CD14-positive monocyte (primary cell): ENCODE data around the gene SAP30L. TPM values are rescaled to one million over a fixed set of nuclear protein-coding genes. Genes with fewer than 3 reads are reported as not detected.

Source experiments
- DNase-seq, 3 donors: peaks; one replicate each; pipeline ENCODE4 v3.0.0-alpha.2; 2011 to 2022
- H2AFZ ChIP-seq: 2 replicates; pipeline ENCODE4 v1.6.0; 2012; ENCODE audit warnings: mild to moderate bottlenecking, low read depth, low read length, inconsistent platforms; ENCODE audit not compliant: insufficient read depth, poor library complexity, severe bottlenecking
- H3K27ac ChIP-seq, 2 donors: 1 replicate in 1 of 2; 2 replicates in 1 of 2; pipeline ENCODE4 v1.5.1; 2012 to 2013; ENCODE audit warnings: low read length in 2 of 2, control low read depth in 1 of 2, inconsistent platforms in 1 of 2, low read depth in 1 of 2, mild to moderate bottlenecking in 1 of 2
- H3K27me3 ChIP-seq, 2 donors: one replicate each; pipeline versions ENCODE4 v1.6.0 to v1.6.1; 2011 to 2013; ENCODE audit warnings: low read length in 2 of 2; ENCODE audit not compliant: control insufficient read depth in 2 of 2, insufficient read depth in 2 of 2
- H3K36me3 ChIP-seq, 2 donors: replicated peaks in 1 of 2; 1 replicate in 1 of 2; 2 replicates in 1 of 2; pipeline versions ENCODE4 v1.5.1 to v1.6.1; 2012 to 2013; ENCODE audit warnings: low read length in 2 of 2, control low read depth in 1 of 2, inconsistent platforms in 1 of 2, mild to moderate bottlenecking in 1 of 2; ENCODE audit not compliant: insufficient read depth in 2 of 2, control insufficient read depth in 1 of 2
- H3K4me1 ChIP-seq, 2 donors: 1 replicate in 1 of 2; 2 replicates in 1 of 2; pipeline versions ENCODE4 v1.5.1 to v1.6.1; 2012 to 2013; ENCODE audit warnings: low read length in 2 of 2, control low read depth in 1 of 2, inconsistent platforms in 1 of 2, mild to moderate bottlenecking in 1 of 2, moderate library complexity in 1 of 2; ENCODE audit not compliant: insufficient read depth in 2 of 2, control insufficient read depth in 1 of 2
- H3K4me2 ChIP-seq: replicated peaks from 2 replicates; pipeline ENCODE3; 2012; ENCODE audit warnings: low read length, moderate library complexity, mild to moderate bottlenecking; ENCODE audit not compliant: poor library complexity, severe bottlenecking; ENCODE audit errors: extremely low read depth
- H3K4me3 ChIP-seq, 3 experiments: fragments of 200-600 bp in 1 of 3; sonication (generic) in 1 of 3; replicated peaks in 1 of 3; 1 replicate in 2 of 3; 2 replicates in 1 of 3; pipeline ENCODE4 v1.5.1; 2011 to 2013; ENCODE audit warnings: low read length in 3 of 3, mild to moderate bottlenecking in 3 of 3, control low read depth in 2 of 3, low read depth in 2 of 3, inconsistent platforms in 1 of 3, moderate library complexity in 1 of 3
- H3K79me2 ChIP-seq: 2 replicates; pipeline ENCODE4 v1.6.0; 2012; ENCODE audit warnings: mild to moderate bottlenecking, control low read depth, inconsistent platforms, low read length, moderate library complexity; ENCODE audit not compliant: insufficient read depth
- H3K9ac ChIP-seq: 2 replicates; pipeline ENCODE4 v1.6.0; 2017; ENCODE audit warnings: low read length, mild to moderate bottlenecking; ENCODE audit not compliant: insufficient read depth, poor library complexity, severe bottlenecking
- H3K9me3 ChIP-seq, 2 donors: replicated peaks in 1 of 2; 1 replicate in 1 of 2; 2 replicates in 1 of 2; pipeline versions ENCODE4 v1.5.1 to v1.6.1; 2012 to 2013; ENCODE audit warnings: low read length in 2 of 2, control low read depth in 1 of 2; ENCODE audit not compliant: control insufficient read depth in 1 of 2, insufficient read depth in 1 of 2
- H4K20me1 ChIP-seq: 2 replicates; pipeline ENCODE4 v1.6.0; 2012; ENCODE audit warnings: mild to moderate bottlenecking, low read length, control low read depth, moderate library complexity; ENCODE audit not compliant: insufficient read depth
- H3K27ac Mint-ChIP-seq, 7 donors: one replicate each; pipeline ENCODE4 v1.8.0; 2020; ENCODE audit warnings: mild to moderate bottlenecking in 7 of 7, mixed read lengths in 7 of 7, moderate library complexity in 6 of 7, inconsistent platforms in 2 of 7
- H3K27me3 Mint-ChIP-seq, 3 donors: one replicate each; pipeline ENCODE4 v1.8.0; 2021 to 2022; ENCODE audit warnings: low read depth in 3 of 3, mild to moderate bottlenecking in 3 of 3, mixed read lengths in 3 of 3, moderate library complexity in 3 of 3, inconsistent platforms in 1 of 3
- H3K36me3 Mint-ChIP-seq, 2 donors: one replicate each; pipeline ENCODE4 v1.8.0; 2020; ENCODE audit warnings: mixed read lengths in 2 of 2, inconsistent platforms in 1 of 2, mild to moderate bottlenecking in 1 of 2
- H3K4me1 Mint-ChIP-seq: one replicate; pipeline ENCODE4 v1.8.0; 2020; ENCODE audit warnings: mild to moderate bottlenecking, mixed read lengths
- H3K4me3 Mint-ChIP-seq, 2 donors: one replicate each; pipeline ENCODE4 v1.8.0; 2020; ENCODE audit warnings: mild to moderate bottlenecking in 2 of 2, mixed read lengths in 2 of 2, moderate library complexity in 1 of 2
- H3K9me3 Mint-ChIP-seq, 7 donors: one replicate each; pipeline ENCODE4 v1.8.0; 2020 to 2022; ENCODE audit warnings: mixed read lengths in 7 of 7, mild to moderate bottlenecking in 6 of 7, moderate library complexity in 6 of 7, inconsistent platforms in 2 of 7
- CTCF ChIP-seq: fragments of 200-600 bp; IDR thresholded peaks from one replicate; pipeline ENCODE4 v1.8.0; 2022; ENCODE audit warnings: antibody characterized with exemption, mild to moderate bottlenecking
- WGBS: methylation state at CpG from one replicate; pipeline ENCODE4 v1.1.5; 2013; ENCODE audit warnings: missing lambda C conversion rate; ENCODE audit not compliant: insufficient coverage; 5-methylcytosine and 5-hydroxymethylcytosine counted together
- intact Hi-C, 2 donors: fragments of 100-400 bp; cut with micrococcal nuclease; formaldehyde crosslinking; loops; one replicate each; pipeline versions ENCODE4 v1.15.0 to v1.15.1; 2023
- polyA plus RNA-seq, 3 donors: library from polyadenylated mRNA; depleted of rRNA in 1 of 3; unstranded in 2 of 3; stranded (reverse) in 1 of 3; fragments of 300-500 nt in 2 of 3; fragments of >200 nt in 1 of 3; fragmentation: Illumina TruSeq in 2 of 3; gene quantifications; 1 replicate in 2 of 3; 2 replicates in 1 of 3; pipeline ENCODE4 v1.2.3, GENCODE V29; 2012 to 2021

Gene SAP30L
- polyA plus RNA-seq, 3 donors = 21.1 to 36.1 (median 29.4) TPM

- WGBS = 100% methylated on average over 2 of the region's 2 CpGs
- Histone ChIP-seq H3K27me3 (peaks cover 0 to 12% of the 10 kb centered on the region in 2 donors), H3K27ac (no peak overlapping the region), H3K4me2 (no peak overlapping the region), H3K79me2 (no peaks in the 10 kb centered on the region), H3K36me3 (no peaks in the 10 kb centered on the region), H3K4me1 (no peaks in the 10 kb centered on the region), H3K9me3 (no peaks in the 10 kb centered on the region), H3K4me3 (no peak overlapping the region), H3K9ac (no peak overlapping the region), H4K20me1 (no peaks in the 10 kb centered on the region), H2AFZ (no peak overlapping the region)
- Mint-ChIP-seq H3K27ac (no peak overlapping the region), H3K4me1 (no peaks in the 10 kb centered on the region), H3K9me3 (peaks cover 0 to 5% (median 0%) of the 10 kb centered on the region in 7 donors), H3K27me3 (peaks cover 9 to 19% (median 11%) of the 10 kb centered on the region in 3 donors), H3K36me3 (no peaks in the 10 kb centered on the region), H3K4me3 (no peak overlapping the region)
- DNase-seq = no peak
- TF ChIP-seq CTCF = no peak
- intact Hi-C loops = no loop called here
These were observed 55.8 kb downstream of the SAP30L start for GRCh38 chr5:154501566-154501965.

DNA sequence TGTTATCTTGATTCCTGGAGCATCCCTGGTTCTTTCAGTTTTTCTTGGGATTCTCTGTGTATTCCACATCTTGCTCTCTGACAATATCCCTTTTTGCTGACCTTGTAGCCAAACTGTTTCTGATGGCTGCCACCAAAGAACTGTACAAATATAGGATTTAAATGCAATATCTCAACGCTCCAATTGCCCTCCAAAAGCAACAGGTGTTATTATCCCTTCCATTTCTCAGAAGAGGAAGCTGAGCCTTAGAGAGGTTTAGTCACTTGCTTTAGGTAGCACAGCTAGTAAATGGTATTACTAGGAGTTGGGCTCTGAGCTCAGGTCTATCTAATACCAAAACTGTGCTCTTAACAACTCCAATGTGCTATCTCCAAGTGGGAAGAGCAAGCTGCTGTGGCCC, 56.4 kb downstream of the SAP30L start:
- H3K4me1 Mint-ChIP-seq = no peaks in the 10 kb centered on the region
- no peak overlapping the region for H3K27ac Mint-ChIP-seq
- H2AFZ ChIP-seq = no peak overlapping the region
- peaks cover 0 to 5% (median 0%) of the 10 kb centered on the region in 7 donors for H3K9me3 Mint-ChIP-seq
- no peaks in the 10 kb centered on the region for H3K4me1 ChIP-seq
- no peak overlapping the region for H3K4me3 Mint-ChIP-seq
- no peaks in the 10 kb centered on the region for H3K36me3 Mint-ChIP-seq
- no CpG with 5 or more reads among the region's 1 CpG for WGBS
- no peak for DNase-seq
- intact Hi-C loops = no loop called here
- no peak overlapping the region for H3K4me2 ChIP-seq
- no peaks in the 10 kb centered on the region for H4K20me1 ChIP-seq
- H3K27me3 Mint-ChIP-seq = peaks cover 7 to 16% (median 9%) of the 10 kb centered on the region in 3 donors
- no peaks in the 10 kb centered on the region for H3K9me3 ChIP-seq
- no peaks in the 10 kb centered on the region for H3K36me3 ChIP-seq
- H3K27ac ChIP-seq = no peak overlapping the region
- no peak for TF ChIP-seq CTCF
- H3K9ac ChIP-seq = no peak overlapping the region
- no peak overlapping the region for H3K4me3 ChIP-seq
- no peaks in the 10 kb centered on the region for H3K79me2 ChIP-seq
- H3K27me3 ChIP-seq = peaks cover 0 to 7% of the 10 kb centered on the region in 2 donors
